GM23338 (cell line): Measurements from ENCODE around the gene ADD1. TPM values are rescaled to one million over a fixed set of nuclear protein-coding genes. Genes with fewer than 3 reads are reported as not detected.

Experiments
- ATAC-seq: fragments of 200-7000 bp; cut with Tn5 transposase; 3 replicates; pipeline ENCODE4 v1.9.1; 2020
- DNase-seq: peaks from one replicate; pipeline ENCODE4 v3.0.0-alpha.2; 2015; ENCODE audit warnings: low spot score
- H2AFZ ChIP-seq: fragments of 200-600 bp; sonication (generic); 2 replicates; pipeline ENCODE4 v1.8.0; 2016; ENCODE audit warnings: antibody characterized with exemption, mild to moderate bottlenecking, moderate library complexity
- H3F3A ChIP-seq: fragments of 200-600 bp; sonication (generic); replicated peaks from 2 replicates; pipeline ENCODE4 v1.8.0; 2017; ENCODE audit warnings: antibody characterized with exemption, mixed run types, low read depth
- H3K27ac ChIP-seq: fragments of 200-600 bp; sonication (generic); 2 replicates; pipeline ENCODE4 v1.6.1; 2016; ENCODE audit warnings: low read depth
- H3K27me3 ChIP-seq: fragments of 200-600 bp; sonication (generic); 2 replicates; pipeline ENCODE4 v1.8.0; 2016; ENCODE audit warnings: mild to moderate bottlenecking, mixed run types, moderate library complexity; ENCODE audit not compliant: insufficient read depth
- H3K36me3 ChIP-seq: fragments of 200-600 bp; sonication (generic); 2 replicates; pipeline ENCODE4 v1.8.0; 2016; ENCODE audit warnings: mild to moderate bottlenecking; ENCODE audit not compliant: insufficient read depth
- H3K4me1 ChIP-seq: fragments of 200-600 bp; sonication (generic); 2 replicates; pipeline ENCODE4 v1.8.0; 2016; ENCODE audit warnings: mild to moderate bottlenecking, moderate library complexity; ENCODE audit not compliant: insufficient read depth
- H3K4me2 ChIP-seq: fragments of 200-600 bp; sonication (generic); 2 replicates; pipeline ENCODE4 v1.7.1; 2017; ENCODE audit warnings: mixed run types
- H3K4me3 ChIP-seq: fragments of 200-600 bp; sonication (generic); 2 replicates; pipeline ENCODE4 v1.6.1; 2016; ENCODE audit warnings: mixed run types
- H3K79me2 ChIP-seq: fragments of 200-600 bp; sonication (generic); replicated peaks from 2 replicates; pipeline ENCODE4 v1.8.0; 2017; ENCODE audit warnings: mild to moderate bottlenecking; ENCODE audit not compliant: insufficient read depth
- H3K9me2 ChIP-seq: fragments of 200-600 bp; sonication (generic); 2 replicates; pipeline ENCODE4 v1.8.0; 2017; ENCODE audit not compliant: insufficient read depth
- H4K20me1 ChIP-seq: fragments of 200-600 bp; sonication (generic); replicated peaks from 2 replicates; pipeline ENCODE4 v1.8.0; 2017; ENCODE audit warnings: mild to moderate bottlenecking; ENCODE audit not compliant: insufficient read depth
- H3K27ac Mint-ChIP-seq: 2 replicates; pipeline ENCODE4 v1.8.0; 2020; ENCODE audit warnings: inconsistent platforms, mild to moderate bottlenecking, moderate library complexity, mixed read lengths
- H3K27me3 Mint-ChIP-seq: 3 replicates; pipeline ENCODE4 v1.8.0; 2022; ENCODE audit warnings: low read depth, mild to moderate bottlenecking, moderate library complexity, mixed read lengths, inconsistent platforms; ENCODE audit not compliant: insufficient read depth, poor library complexity
- H3K36me3 Mint-ChIP-seq: 3 replicates; pipeline ENCODE4 v1.8.0; 2021; ENCODE audit warnings: low read depth, mild to moderate bottlenecking, inconsistent platforms, moderate library complexity, mixed read lengths
- H3K4me1 Mint-ChIP-seq: 3 replicates; pipeline ENCODE4 v1.8.0; 2020; ENCODE audit warnings: mild to moderate bottlenecking, inconsistent platforms, mixed read lengths
- H3K4me3 Mint-ChIP-seq: 3 replicates; pipeline ENCODE4 v1.8.0; 2021; ENCODE audit warnings: moderate library complexity, mild to moderate bottlenecking, inconsistent platforms, mixed read lengths
- H3K9me3 Mint-ChIP-seq: 3 replicates; pipeline ENCODE4 v1.8.0; 2020; ENCODE audit warnings: moderate library complexity, mild to moderate bottlenecking, inconsistent platforms, mixed read lengths
- CREB1 ChIP-seq: fragments of 250-450 bp; sonication (Bioruptor Pico); IDR thresholded peaks from 2 replicates; pipeline ENCODE4 v1.5.0; 2020; ENCODE audit warnings: low read depth, mild to moderate bottlenecking, moderate library complexity
- EZH2phosphoT487 ChIP-seq: fragments of 200-600 bp; sonication (generic); IDR thresholded peaks from one replicate; pipeline ENCODE4 v1.8.1; 2018; ENCODE audit warnings: antibody characterized with exemption; ENCODE audit not compliant: unreplicated experiment
- JUNB ChIP-seq: IDR thresholded peaks from one replicate; pipeline ENCODE4 v1.6.1; 2016; ENCODE audit warnings: antibody characterized with exemption; ENCODE audit not compliant: unreplicated experiment
- NANOG ChIP-seq: IDR thresholded peaks from 2 replicates; pipeline ENCODE4 v1.6.1; 2016; ENCODE audit warnings: antibody characterized with exemption, borderline replicate concordance
- ZNF114 ChIP-seq: fragments of 250-450 bp; sonication (Bioruptor Pico); IDR thresholded peaks from 2 replicates; pipeline ENCODE4 v1.5.0; 2020; ENCODE audit warnings: mild to moderate bottlenecking, moderate library complexity
- ZNF331 ChIP-seq: fragments of 250-450 bp; sonication (Bioruptor Pico); IDR thresholded peaks from 2 replicates; pipeline ENCODE4 v1.5.0; 2020; ENCODE audit warnings: low read depth, mild to moderate bottlenecking, moderate library complexity
- polyA plus RNA-seq: library from polyadenylated mRNA; unstranded; fragments of >200 nt; fragmentation: Nextera tagmentation; extraction: Ambion mirVana; gene quantifications from 2 replicates; pipeline ENCODE4 v1.2.1, GENCODE V29; 2016
- total RNA-seq: library from RNA; depleted of rRNA; stranded (reverse); fragments of >200 nt; shearing (Covaris generic); gene quantifications from 2 replicates; pipeline ENCODE4 v1.2.3, GENCODE V29; 2014
- TF ChIP-seq, protein P1 (sequence below): IDR thresholded peaks from 2 replicates; pipeline ENCODE4 v1.6.1; 2016; ENCODE audit warnings: antibody characterized with exemption
- TF ChIP-seq, protein P2 (sequence below): fragments of 250-450 bp; sonication (Bioruptor Pico); IDR thresholded peaks from 2 replicates; pipeline ENCODE4 v1.5.0; 2020; ENCODE audit warnings: mild to moderate bottlenecking, moderate library complexity
- TF ChIP-seq, protein P3 (sequence below): IDR thresholded peaks from one replicate; pipeline ENCODE4 v1.6.1; 2018; ENCODE audit warnings: antibody characterized with exemption; ENCODE audit not compliant: unreplicated experiment

The ADD1 gene
- total and polyA plus RNA-seq, 2 experiments from 2014 or later, result 126 to 144 TPM

DNA sequence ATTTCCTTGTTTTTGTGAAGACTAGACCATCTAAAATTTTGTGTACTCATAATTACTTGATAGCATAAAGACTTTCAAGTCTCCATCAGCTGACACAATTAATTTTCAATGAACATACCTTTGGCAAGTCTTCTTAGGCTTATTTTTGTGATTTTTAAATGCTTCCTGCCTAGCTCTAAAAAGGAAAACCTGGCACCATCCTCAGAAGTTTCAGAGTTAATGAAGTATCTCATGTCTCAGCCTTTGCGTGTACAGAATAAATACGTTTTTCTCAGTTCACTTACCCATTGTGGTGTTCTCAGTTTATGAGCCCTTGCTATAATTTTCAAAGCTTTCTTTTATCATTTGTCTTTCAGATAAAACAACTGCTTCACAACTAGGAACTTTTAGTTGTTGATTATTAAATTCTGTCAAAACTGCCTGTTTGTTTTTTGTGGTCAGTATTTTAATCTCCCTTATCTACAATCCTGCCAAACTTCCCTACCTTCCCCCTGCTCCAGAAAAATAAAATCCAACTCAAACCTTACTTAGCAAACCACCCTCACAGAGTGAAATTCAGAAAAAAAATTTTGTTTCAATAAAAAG, 21.6 kb downstream of the ADD1 start:
- Mint-ChIP-seq H3K4me3 (no peak overlapping the region; the same call in 2 of the 3 replicates), H3K27ac (peak overlapping the region; percentile 23), H3K36me3 (no peaks in the 10 kb centered on the region), H3K9me3 (no peaks in the 10 kb centered on the region), H3K4me1 (peaks cover 75% of the 10 kb centered on the region), H3K27me3 (peaks cover 2% of the 10 kb centered on the region)
- Histone ChIP-seq H3K4me3 (no peak overlapping the region), H3K27me3 (no peaks in the 10 kb centered on the region), H3K36me3 (no peaks in the 10 kb centered on the region), H3K4me1 (peaks cover 78% of the 10 kb centered on the region), H4K20me1 (peaks cover 6% of the 10 kb centered on the region; the same call in 1 of the 2 replicates), H3K27ac (peak overlapping the region; percentile 92; the same call in 1 of the 2 replicates), H3K4me2 (0 out of 2 replicates have a peak overlapping the region, but pooled peaks have one; percentile 2), H3K79me2 (peaks cover 92% of the 10 kb centered on the region), H2AFZ (no peak overlapping the region), H3F3A (0 out of 2 replicates have a peak, but pooled peaks cover 5% of the 10 kb centered on the region), H3K9me2 (no peaks in the 10 kb centered on the region)
- TF ChIP-seq JUNB, result no peak
- TF ChIP-seq NANOG, result no peak
- TF ChIP-seq CREB1, result no peak
- no peak for TF ChIP-seq ZNF331 (CRISPR knock-in tag)
- DNase-seq (no peak), ATAC-seq (no peak)

DNA sequence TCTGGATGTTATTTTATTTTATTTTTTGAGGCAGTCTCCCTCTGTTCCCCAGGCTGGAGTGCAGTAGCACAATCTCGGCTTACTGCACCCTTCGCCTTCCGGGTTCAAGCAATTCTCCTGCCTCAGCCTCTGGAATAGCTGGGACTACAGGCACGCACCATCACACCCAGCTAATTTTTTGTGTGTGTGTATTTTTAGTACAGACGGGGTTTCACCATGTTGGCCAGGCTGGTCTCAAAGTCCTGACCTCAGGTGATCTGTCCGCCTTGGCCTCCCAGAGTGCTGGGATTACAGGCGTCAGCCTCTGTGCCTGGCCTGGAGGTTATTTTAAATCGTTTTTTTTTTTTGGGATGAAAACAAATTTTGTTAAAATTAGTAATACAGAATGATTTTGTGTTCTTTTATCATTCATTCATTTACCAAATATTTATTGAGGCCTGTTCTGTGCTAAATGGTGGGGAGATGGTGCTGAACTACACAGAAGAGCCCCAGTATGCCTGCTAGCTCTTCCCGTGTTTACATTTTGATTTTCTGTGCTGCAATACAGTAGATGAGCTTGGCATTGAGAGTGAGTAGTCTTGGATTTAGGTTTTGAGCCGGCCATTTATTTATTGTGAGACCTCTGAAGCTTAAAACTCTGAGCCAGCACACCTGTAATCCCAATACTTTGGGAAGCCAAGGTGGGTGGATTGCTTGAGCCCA, 22.7 kb downstream of the ADD1 start:
- Mint-ChIP-seq H3K4me3 (no peak overlapping the region), H3K36me3 (no peaks in the 10 kb centered on the region), H3K27me3 (no peaks in the 10 kb centered on the region), H3K4me1 (peaks cover 65% of the 10 kb centered on the region), H3K27ac (0 out of 2 replicates have a peak overlapping the region, but pooled peaks have one; percentile 54), H3K9me3 (no peaks in the 10 kb centered on the region)
- DNase-seq (no peak), ATAC-seq (no peak)
- Histone ChIP-seq H3K4me1 (peaks cover 68% of the 10 kb centered on the region), H3K9me2 (no peaks in the 10 kb centered on the region), H3F3A (0 out of 2 replicates have a peak, but pooled peaks cover 5% of the 10 kb centered on the region), H3K27ac (peak overlapping the region; percentile 92), H2AFZ (no peak overlapping the region), H3K4me3 (no peak overlapping the region), H4K20me1 (peaks cover 6% of the 10 kb centered on the region; the same call in 1 of the 2 replicates), H3K79me2 (peaks cover 92% of the 10 kb centered on the region), H3K4me2 (peak overlapping the region; percentile 44; the same call in 1 of the 2 replicates), H3K27me3 (no peaks in the 10 kb centered on the region), H3K36me3 (no peaks in the 10 kb centered on the region)
- TF ChIP-seq NANOG (no peak), JUNB (no peak), EZH2phosphoT487 (no peak), ZNF114 (CRISPR knock-in tag) (no peak)
- TF ChIP-seq, protein P1, sequence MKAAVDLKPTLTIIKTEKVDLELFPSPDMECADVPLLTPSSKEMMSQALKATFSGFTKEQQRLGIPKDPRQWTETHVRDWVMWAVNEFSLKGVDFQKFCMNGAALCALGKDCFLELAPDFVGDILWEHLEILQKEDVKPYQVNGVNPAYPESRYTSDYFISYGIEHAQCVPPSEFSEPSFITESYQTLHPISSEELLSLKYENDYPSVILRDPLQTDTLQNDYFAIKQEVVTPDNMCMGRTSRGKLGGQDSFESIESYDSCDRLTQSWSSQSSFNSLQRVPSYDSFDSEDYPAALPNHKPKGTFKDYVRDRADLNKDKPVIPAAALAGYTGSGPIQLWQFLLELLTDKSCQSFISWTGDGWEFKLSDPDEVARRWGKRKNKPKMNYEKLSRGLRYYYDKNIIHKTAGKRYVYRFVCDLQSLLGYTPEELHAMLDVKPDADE, result no peak
- TF ChIP-seq, protein P2, sequence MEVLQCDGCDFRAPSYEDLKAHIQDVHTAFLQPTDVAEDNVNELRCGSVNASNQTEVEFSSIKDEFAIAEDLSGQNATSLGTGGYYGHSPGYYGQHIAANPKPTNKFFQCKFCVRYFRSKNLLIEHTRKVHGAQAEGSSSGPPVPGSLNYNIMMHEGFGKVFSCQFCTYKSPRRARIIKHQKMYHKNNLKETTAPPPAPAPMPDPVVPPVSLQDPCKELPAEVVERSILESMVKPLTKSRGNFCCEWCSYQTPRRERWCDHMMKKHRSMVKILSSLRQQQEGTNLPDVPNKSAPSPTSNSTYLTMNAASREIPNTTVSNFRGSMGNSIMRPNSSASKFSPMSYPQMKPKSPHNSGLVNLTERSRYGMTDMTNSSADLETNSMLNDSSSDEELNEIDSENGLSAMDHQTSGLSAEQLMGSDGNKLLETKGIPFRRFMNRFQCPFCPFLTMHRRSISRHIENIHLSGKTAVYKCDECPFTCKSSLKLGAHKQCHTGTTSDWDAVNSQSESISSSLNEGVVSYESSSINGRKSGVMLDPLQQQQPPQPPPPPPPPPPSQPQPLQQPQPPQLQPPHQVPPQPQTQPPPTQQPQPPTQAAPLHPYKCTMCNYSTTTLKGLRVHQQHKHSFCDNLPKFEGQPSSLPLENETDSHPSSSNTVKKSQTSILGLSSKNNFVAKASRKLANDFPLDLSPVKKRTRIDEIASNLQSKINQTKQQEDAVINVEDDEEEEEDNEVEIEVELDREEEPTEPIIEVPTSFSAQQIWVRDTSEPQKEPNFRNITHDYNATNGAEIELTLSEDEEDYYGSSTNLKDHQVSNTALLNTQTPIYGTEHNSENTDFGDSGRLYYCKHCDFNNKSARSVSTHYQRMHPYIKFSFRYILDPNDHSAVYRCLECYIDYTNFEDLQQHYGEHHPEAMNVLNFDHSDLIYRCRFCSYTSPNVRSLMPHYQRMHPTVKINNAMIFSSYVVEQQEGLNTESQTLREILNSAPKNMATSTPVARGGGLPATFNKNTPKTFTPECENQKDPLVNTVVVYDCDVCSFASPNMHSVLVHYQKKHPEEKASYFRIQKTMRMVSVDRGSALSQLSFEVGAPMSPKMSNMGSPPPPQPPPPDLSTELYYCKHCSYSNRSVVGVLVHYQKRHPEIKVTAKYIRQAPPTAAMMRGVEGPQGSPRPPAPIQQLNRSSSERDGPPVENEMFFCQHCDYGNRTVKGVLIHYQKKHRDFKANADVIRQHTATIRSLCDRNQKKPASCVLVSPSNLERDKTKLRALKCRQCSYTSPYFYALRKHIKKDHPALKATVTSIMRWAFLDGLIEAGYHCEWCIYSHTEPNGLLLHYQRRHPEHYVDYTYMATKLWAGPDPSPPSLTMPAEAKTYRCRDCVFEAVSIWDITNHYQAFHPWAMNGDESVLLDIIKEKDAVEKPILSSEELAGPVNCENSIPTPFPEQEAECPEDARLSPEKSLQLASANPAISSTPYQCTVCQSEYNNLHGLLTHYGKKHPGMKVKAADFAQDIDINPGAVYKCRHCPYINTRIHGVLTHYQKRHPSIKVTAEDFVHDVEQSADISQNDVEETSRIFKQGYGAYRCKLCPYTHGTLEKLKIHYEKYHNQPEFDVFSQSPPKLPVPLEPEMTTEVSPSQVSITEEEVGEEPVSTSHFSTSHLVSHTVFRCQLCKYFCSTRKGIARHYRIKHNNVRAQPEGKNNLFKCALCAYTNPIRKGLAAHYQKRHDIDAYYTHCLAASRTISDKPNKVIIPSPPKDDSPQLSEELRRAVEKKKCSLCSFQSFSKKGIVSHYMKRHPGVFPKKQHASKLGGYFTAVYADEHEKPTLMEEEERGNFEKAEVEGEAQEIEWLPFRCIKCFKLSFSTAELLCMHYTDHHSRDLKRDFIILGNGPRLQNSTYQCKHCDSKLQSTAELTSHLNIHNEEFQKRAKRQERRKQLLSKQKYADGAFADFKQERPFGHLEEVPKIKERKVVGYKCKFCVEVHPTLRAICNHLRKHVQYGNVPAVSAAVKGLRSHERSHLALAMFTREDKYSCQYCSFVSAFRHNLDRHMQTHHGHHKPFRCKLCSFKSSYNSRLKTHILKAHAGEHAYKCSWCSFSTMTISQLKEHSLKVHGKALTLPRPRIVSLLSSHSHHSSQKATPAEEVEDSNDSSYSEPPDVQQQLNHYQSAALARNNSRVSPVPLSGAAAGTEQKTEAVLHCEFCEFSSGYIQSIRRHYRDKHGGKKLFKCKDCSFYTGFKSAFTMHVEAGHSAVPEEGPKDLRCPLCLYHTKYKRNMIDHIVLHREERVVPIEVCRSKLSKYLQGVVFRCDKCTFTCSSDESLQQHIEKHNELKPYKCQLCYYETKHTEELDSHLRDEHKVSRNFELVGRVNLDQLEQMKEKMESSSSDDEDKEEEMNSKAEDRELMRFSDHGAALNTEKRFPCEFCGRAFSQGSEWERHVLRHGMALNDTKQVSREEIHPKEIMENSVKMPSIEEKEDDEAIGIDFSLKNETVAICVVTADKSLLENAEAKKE, result no peak
- TF ChIP-seq, protein P3, sequence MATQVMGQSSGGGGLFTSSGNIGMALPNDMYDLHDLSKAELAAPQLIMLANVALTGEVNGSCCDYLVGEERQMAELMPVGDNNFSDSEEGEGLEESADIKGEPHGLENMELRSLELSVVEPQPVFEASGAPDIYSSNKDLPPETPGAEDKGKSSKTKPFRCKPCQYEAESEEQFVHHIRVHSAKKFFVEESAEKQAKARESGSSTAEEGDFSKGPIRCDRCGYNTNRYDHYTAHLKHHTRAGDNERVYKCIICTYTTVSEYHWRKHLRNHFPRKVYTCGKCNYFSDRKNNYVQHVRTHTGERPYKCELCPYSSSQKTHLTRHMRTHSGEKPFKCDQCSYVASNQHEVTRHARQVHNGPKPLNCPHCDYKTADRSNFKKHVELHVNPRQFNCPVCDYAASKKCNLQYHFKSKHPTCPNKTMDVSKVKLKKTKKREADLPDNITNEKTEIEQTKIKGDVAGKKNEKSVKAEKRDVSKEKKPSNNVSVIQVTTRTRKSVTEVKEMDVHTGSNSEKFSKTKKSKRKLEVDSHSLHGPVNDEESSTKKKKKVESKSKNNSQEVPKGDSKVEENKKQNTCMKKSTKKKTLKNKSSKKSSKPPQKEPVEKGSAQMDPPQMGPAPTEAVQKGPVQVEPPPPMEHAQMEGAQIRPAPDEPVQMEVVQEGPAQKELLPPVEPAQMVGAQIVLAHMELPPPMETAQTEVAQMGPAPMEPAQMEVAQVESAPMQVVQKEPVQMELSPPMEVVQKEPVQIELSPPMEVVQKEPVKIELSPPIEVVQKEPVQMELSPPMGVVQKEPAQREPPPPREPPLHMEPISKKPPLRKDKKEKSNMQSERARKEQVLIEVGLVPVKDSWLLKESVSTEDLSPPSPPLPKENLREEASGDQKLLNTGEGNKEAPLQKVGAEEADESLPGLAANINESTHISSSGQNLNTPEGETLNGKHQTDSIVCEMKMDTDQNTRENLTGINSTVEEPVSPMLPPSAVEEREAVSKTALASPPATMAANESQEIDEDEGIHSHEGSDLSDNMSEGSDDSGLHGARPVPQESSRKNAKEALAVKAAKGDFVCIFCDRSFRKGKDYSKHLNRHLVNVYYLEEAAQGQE, result no peak
